Measurements from ENCODE around the gene MMP13. TPM values are rescaled to one million over a fixed set of nuclear protein-coding genes. Genes with fewer than 3 reads are reported as not detected.

MMP13 gene
- not detected in 2 replicates for total RNA-seq

GRCh38 chr11:102955624-102956023 lies at the start of gene MMP13:
Gene MMP13, minus strand, starts transcription at chr11:102955732. Its CDS starts 27 bp downstream, at chr11:102955705.

Other genes with a start within 250 kb of the MMP13 start
- not detected in 2 replicates for gene MMP27, start 250.0 kb downstream of the MMP13 start, total RNA-seq
- not detected in 2 replicates for gene MMP8, start 230.8 kb downstream of the MMP13 start, total RNA-seq
- 2.1 and 22.0 TPM in 2 replicates for gene MMP10, start 175.1 kb downstream of the MMP13 start, total RNA-seq
- gene MMP1, start 157.6 kb downstream of the MMP13 start, total RNA-seq = 32.1 and 734 TPM in 2 replicates
- gene MMP3, start 112.1 kb downstream of the MMP13 start, total RNA-seq = not detected in 2 replicates
- gene MMP12, start 80.8 kb downstream of the MMP13 start, total RNA-seq = not detected in 2 replicates
- gene DCUN1D5, start 136.4 kb upstream of the MMP13 start, total RNA-seq = 26.6 and 41.9 TPM in 2 replicates
- 4.6 and 4.7 TPM in 2 replicates for gene DYNC2H1, start 153.7 kb upstream of the MMP13 start, total RNA-seq